Activated CD4-positive, alpha-beta T cell treated with anti-CD3 and anti-CD28 coated beads for 1 hour (primary cell): Measurements from ENCODE around the gene ZNF474.

Experiments used
- DNase-seq: peaks from one replicate; pipeline ENCODE4 v3.0.0-alpha.2; 2020

Gene ZNF474

DNA sequence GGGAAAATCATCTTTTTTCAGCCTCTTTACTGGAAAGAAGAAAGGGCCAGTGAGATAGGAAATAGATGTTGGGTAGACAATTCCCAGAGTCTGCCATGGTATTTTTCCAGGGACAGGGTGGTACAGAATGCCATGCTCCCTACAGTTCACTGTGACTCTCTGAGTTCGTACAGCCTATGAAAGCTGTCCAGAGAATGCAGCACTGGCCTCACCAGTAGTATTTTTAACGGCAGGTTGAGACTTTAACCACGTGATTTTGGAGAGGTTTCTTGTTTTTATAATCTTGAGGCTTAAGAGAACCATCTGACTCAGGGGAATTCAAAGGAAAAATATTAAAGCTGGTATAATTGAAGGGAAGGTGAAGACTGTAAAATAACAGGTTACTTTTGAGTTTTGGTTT is 10.1 kb upstream of the ZNF474 start:
- DNase-seq: no peak

DNA sequence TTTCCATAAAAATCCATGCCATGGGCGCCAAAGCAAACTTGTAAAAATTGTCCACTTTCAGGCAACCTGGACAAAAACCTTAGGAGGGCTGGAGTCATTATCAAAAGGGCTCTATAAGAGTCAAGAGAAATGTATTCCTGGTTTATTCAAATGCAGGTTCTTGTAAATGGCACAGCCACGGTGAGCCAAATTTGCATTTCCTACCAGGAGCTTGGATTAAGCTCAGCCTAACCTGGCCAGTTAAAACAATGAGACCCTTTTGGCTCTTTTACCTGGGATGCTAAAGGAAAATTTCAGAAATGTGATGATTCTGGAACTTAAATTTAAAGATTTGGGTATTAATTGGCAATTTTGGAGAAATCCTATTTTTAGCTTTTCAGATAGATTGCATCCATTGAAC is 8.9 kb upstream of the ZNF474 start:
- DNase-seq: no peak

DNA sequence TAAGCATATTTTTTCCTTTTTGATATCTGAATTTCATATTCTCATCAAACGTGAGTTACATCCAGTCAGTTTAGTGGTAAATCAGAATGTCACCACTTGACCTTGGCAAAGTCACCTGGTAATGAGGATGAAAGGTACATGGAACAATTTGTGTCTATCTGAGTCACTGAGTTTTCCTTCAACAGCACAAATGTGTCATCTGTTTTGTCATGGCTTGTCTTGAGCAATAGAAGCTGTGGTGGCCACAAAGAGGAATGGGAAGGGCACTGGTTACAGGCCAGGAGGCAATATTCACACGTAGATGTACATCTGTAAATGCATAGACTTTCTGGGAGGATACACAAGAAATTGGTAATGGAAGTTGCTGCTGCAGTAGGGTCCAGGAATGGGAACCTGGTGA is 8.4 kb upstream of the ZNF474 start:
- no peak for DNase-seq

DNA sequence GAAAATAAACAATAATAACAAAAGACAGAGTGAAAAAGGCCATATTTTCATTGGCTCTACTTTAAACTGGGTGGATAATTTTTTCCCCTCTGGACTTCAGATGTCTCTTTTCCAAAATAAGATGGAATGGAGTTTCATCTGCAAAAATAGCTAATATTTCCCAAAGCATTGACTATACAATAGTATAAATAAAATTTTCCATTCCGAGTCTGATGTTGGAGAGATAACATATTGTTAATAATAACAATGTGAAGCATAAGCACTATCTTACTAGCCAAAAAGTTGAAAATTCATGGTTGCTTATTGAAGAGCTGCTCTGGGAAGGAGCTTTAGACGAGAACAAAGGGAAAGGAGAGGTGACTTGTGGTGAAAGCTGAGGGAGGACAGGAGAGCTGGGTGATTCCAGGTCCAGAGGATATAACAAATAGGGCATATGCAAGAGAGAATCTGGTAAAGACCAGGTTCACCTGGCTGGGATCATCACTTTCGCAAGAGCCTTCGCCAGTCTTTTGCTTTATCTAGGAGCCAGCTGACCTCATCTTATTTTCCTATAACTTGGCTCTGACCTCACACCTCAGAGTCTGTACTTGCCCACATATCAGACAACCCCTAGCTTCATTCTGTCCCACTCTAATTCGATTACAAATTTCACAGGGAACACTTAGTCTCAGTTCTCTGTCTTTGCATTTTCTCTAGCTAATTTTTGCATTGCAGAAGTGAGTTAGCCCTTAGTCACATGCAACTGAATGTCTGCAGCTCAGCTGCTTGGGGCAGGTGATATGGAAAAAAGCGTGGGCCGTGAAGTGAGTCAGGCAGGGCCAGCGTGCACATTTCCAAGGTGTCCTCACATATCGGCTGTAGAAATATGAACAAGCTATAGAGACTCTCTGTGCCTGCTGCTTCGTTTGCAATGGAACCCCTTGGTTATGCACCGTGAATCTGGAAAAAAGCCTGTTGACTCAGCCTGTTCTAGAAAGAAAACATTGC is 7.6 kb upstream of the ZNF474 start:
- no peak for DNase-seq

DNA sequence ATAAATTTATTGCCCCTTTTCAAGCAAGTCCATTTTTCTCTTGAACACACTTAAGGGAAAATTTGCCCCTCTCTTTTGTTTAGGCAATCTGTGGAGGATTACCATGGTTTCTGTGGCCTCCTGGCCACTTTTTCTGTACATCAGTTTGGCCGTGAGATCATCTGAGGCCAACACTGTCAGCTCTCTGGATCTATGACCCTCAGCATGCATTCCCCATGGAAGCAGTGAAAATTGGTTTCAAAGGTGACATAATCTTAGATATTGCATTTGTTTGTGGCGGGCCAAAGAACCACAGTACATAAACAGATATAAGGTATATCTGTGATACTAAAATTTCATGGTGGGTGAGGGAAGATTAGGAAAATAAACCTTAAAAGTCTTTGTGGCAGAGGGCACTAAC is 4.6 kb upstream of the ZNF474 start:
- DNase-seq: no peak

DNA sequence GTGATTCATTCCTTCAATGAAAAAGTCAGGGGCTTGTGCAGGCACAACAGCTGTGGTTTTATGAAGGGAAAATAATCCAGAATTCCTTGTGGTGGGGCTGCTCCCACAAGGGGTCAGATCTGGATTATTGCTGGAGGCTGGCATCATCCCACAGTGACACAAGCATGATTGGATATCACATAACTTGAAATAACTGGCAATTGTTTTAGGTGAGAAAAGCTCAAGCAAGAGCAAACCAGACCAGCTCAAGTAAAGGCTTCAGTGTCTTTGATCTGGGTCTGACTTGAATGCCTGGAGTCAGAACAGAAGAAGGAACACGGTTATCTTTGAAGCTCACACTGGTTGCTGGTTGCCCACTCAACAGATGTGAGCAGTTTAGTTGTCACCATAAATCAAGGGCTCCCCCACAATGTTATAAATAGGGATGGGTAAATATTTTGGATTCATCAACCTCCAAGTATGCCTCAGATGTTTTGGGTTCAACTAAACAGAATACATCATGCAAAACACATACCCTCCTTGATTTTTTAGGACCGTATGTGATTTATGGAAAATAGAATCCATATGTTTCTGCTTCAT is 3.1 kb upstream of the ZNF474 start:
- no peak for DNase-seq

DNA sequence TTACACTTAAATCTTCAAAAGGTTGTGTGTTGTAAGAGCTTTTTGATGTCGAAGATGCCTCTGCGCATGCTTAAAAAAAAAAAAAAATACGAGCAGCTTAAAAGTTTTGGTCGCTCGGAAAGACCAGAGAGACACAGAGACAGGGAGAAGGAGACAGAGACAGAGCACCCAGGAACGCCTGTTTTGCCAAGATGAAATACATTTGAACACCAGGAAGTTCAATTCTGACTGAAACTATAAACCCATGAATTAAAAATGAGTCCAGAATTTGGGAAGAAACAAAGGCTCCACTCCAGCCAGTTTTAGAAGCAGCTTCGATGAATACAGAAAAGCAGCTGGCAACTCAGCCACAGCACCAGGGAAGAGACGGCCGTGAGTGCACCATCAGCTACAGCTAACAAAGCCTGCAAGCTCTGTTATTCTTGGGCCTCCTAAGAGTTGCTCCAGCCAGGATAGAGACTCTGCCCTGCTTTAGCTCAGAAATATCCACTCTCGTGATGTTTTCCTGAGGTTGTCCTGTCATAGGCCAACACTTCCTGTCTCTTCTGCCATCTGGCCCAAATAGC is 2.5 kb upstream of the ZNF474 start:
- DNase-seq: no peak

DNA sequence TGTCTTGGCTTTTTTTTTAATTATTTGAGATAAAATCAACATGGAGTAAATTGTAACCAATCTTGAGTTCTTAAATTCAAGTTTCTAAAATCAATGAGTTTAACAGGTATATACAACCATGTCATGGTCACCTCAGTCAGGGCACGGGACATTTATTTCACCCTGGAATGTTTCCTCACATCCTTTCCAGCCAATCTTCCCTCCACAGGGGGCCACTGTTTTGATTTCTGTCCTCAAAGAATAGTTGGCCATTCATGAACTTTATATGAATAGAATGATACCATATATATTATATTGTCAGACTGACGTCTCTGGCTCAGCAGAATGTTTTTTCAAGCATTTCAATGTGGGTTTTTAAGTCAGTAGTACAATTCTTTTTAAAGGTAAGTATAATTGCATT is 806 bp downstream of the ZNF474 start:
- no peak for DNase-seq

DNA sequence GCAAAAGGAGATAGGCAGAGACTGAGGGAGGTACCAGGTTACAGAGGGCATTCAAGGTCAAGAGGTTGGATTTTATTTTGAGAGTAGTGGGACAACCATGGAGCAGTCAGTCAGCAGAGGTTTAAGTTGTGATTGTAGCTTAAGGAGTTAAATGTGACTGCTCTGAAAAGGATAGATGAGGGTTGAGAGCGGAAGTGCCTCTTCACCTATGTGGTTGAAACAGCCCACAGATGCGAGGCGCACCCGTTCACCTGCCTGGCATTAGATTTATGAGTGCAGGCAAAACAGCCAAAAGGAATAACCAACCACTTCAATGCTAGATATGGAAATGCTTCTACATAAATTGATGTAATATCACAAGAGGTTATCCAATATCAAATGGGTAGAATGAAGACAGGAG is 8.4 kb downstream of the ZNF474 start:
- DNase-seq: no peak

DNA sequence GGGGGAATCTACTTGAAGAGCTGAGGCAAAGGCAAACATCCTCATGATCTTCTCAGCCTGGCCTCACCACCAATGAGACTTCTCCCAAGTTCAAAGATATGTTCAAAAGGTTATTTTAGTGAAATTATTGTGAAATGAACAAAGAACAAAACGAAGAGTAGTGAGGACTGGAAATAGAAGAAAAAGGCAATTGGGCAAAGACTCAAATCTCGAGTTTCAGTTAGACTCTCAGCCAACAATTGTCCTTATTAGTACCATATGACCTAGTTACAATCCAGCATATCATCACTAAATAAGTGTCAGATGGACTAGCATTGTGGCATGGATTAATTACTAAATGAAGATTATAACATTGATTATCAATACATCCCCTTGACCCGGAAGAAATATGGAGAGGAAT is 9.0 kb downstream of the ZNF474 start:
- DNase-seq: no peak

DNA sequence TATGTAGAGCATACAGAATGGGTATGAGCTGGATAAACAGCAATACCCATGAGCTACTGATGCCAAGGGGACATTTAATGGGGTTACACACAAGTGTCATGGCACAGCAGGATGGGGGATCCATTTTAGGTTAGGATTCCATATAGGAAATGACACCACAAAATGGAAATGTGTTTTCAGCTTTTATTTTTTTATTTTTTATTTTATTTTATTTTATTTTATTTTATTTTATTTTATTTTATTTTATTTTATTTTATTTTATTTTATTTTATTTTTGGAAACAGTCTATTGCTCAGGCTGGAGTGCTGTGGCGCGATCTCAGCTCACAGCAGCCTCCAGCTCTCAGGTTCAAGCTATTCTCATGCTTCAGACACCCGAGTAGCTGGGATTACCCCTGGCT is 11.6 kb downstream of the ZNF474 start:
- no peak for DNase-seq

DNA sequence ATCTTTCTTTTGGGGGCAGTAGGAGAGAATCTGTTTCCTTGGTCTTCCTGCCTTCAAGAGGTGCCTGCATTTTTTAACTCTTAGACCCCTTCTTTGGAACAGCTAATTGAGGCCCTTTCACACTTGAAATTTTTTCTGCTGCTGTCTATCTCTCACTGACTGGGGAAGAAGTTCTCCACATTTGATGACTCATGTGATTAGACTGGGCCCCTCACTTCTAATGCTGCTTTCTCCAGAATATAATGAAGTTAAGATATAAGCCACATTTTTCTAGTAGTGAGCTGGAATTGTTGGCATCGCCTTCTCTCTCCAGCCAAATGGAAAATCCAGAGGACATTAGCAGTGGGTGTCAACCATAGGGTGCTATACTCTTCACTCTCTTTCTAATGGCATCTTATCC is 12.4 kb downstream of the ZNF474 start:
- DNase-seq: no peak

DNA sequence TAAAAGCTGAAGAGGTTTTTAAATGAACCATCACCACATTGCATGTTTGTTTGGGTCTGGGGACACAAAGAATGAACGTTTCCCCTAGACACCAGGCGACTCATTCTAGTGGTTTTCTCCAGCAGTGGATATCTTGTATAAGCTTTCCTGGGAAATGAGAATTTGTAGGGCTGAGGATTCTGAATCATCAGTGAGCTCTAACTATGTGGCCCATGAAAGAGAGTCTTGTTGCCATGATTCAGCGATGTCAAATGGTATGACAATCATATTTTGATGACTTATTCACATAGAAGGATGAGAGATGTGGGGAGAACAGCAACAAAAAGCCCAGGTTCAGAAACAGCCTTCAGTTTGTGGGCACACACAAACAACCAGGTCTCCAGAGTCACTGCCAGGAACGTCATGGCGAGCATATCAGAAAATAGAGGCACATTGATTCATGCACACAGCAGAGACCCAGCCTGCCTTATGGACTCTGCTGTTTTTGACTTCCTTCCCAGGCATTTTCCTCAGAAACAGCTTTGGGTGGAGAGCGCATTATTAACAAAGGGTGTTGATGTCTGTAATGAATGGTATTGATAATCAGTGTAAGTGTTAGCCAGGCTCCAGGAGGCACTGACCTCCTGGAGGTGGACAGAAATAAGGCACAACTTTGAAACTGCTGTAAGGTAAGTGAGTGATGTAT is 13.3 kb downstream of the ZNF474 start:
- no peak for DNase-seq

DNA sequence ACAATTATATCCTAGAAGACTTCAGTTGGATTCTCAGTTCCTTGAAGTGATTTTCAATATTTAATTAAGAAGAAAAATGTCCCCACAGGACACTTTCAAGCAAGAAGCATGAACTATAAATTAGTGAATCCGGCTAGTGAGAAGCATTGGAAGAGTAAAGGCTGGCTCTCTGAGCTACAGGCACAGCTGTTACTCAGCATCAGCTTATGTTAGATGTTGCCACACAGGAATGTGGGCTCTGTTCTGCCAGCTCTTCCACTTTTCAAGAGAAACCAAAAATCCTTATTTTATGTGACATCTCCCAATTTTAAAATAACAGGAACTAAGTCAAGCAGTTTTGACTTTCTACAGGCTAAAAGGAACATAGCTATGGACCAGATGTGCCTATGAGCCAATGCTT is 14.9 kb downstream of the ZNF474 start:
- no peak for DNase-seq

DNA sequence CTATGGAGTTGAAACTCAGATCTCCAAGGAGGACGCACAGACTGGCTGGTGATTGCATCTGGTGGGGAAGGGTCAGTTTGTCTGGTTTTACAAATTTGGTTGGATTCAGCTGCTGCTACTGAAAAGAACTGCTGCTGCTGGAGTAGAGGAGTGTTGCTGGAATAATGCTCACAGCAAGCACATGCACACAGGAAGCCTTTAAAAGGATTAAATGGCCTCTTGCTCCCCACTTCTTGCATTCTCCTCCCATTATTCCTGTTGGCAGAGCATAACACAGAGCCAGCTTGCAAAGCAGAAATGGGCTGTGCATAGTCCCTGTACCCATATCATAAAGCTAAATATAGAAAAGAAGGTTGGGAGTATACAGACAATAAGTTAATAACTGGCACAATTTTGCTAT is 16.6 kb downstream of the ZNF474 start:
- DNase-seq: no peak

DNA sequence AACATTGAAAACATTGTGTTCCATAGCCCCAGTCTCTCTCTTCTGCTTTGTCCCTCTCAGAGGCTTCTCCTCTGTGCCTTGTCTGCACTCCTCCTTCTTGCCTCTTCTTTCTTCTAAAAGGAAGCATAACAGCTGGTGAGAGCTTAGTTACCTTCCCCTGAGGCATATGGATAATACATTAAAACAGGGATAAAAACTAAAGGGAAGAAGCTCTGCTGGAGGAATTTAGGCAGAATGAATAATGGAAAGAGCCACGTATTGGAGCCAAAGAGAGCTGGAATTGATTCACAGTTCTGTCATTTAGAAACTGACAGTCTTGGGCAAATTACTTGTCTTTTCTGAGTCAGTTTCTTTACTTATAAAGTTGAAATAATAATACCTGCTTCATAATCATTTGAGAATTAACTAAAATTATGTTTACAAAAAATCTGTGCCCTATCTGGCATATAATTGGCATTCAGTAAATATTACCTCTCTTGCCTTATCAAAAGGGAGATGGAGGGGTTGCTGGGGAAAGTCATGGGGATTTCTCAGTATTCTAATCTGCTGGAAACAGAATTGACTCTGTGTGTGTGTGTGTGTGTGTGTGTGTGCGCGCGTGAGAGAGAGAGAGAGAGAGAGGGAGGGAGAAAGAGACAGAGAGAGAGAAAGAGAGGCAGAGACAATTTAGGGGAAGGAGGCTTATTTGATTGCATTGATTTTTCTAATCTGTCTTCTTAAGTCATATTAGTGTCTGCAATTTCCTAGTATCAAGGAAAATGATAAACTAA is 20.2 kb downstream of the ZNF474 start:
- no peak for DNase-seq

DNA sequence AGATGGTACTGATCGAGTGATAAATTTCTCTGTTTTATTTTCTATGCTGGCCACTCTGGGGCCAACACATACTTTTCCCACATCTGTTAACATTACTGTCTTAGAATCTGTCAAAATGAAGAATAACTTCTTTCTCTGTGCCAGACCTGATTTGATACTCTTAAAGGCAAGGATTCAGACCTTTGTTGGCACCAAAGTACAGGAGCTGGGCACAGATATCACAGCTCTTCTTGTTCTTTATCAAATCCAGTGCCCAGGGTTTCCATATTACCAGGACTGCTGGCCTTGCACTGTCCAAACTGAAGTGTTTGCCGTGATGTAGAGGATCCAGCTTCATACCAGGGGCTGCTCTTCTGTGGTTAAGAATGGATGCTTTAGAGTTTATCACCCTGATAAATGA is 20.9 kb downstream of the ZNF474 start:
- no peak for DNase-seq

DNA sequence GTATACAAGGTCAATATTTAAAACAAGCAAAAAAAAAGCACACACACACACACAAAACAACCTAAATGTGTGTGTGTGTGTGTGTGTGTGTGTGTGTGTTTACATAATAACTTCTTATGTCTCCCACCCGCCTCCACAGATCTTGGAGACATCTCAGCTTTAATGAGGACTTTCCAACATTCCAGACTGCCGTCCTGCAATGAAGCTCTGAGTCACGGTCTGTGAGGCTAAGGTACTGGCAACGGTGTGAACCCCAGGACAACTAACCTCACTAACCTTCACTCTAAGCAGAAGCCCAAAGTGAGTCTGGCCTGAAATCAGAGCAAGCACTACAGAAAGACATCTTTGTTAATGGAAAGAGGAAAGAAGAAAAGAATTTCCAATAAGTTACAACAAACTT is 22.3 kb downstream of the ZNF474 start:
- no peak for DNase-seq

DNA sequence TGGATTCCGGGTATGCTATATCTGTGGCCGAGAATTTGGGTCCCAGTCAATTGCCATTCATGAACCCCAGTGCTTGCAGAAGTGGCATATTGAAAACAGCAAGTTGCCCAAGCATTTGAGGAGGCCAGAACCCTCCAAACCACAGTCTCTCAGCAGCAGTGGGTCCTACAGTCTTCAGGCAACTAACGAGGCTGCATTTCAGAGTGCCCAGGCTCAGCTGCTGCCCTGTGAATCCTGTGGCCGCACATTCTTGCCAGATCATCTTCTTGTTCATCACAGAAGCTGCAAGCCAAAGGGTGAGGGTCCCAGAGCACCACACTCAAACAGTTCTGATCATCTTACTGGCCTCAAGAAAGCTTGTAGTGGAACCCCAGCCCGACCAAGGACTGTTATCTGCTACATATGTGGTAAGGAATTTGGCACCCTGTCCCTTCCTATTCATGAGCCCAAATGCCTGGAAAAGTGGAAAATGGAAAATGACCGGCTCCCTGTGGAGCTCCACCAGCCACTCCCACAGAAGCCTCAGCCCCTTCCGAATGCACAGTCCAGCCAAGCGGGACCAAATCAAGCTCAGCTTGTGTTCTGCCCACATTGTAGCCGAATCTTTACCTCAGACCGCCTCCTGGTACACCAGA is 23.0 kb downstream of the ZNF474 start:
- DNase-seq: no peak

DNA sequence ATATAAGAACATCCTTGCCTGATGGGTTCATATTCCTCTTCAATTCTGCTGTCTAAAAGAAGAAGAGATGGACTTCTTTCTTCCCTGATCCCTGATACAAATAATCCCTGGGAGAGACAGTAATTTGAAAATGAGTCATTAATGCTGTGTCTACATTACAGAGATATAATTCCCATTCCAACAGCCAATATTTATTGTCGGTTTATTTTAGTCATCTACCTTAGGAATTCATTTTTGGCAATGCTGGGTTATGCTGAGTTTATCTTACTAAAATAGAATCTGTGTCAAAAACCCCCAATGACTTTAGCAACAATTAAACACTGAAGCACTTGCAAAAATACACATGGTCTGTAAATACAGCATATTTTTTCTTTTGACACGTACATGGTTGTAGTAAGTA is 23.9 kb downstream of the ZNF474 start:
- DNase-seq: no peak

DNA sequence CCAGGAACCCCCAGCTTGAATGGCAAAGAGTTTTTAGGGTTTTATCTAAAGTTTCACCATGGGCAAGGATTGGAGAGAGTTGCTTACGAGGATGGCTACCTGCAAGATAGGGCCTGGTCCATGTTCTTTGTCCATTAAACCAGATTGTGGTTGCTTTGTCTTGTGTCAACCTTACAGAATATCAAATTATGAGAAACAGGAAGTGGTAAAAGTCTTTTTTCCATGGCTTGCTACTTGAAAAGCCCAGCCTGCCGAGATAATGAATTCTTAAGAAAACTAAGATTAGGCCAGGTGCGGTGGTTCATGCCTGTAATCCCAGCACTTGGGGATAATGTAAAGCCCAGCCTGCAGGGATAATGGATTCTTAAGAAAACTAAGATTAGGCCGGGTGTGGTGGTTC is 24.4 kb downstream of the ZNF474 start:
- DNase-seq: no peak

DNA sequence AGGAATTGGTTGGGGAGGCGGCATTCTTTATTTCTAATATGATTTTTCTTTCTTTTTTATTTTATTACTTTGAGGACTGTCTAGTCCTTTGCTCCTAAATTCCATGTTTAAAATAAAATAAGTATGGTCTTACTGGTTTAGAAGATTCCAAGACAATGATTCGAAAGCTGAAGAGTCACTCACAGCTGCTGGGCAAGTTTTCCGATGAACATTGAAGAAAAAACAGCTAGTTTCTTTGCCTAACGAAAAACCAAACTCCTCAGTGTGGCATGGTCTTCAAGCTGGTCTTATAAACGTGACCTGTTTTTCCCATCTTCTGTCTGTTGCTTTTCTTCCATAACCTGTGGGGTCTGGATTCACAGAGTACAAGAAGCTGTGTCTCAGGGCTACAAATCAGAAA is 25.1 kb downstream of the ZNF474 start:
- DNase-seq: no peak
